Measurements from ENCODE around the gene UCK1.

GRCh38 chr9:131481441-131482342 lies 49.4 kb downstream of the UCK1 start:
- TF ChIP-seq CTCF (conservative IDR thresholded peaks at IDR 0.05; ENCODE audit: low read length), result no peak
- TF ChIP-seq EZH2phosphoT487 (IDR thresholded peaks at IDR 0.05; ENCODE audit: borderline replicate concordance), result no peak
